Gastroesophageal sphincter (tissue), 3 donors: Measurements from ENCODE around the gene CCDC167.

Source experiments
- CTCF ChIP-seq, 4 experiments: fragments of 200-600 bp in 2 of 4; fragments of 450-650 bp in 2 of 4; sonication (generic) in 1 of 4; IDR thresholded peaks; one replicate each; pipeline ENCODE4 v1.5.1; 2017 to 2019; ENCODE audit warnings: antibody characterized with exemption in 4 of 4, mild to moderate bottlenecking in 2 of 4, moderate library complexity in 2 of 4
- EP300 ChIP-seq: sonication (generic); formaldehyde crosslinking; IDR thresholded peaks from one replicate; pipeline ENCODE4 v1.6.1; 2017; ENCODE audit warnings: antibody characterized with exemption, mild to moderate bottlenecking
- POLR2A ChIP-seq, 2 donors: fragments of 450-650 bp; IDR thresholded peaks; one replicate each; pipeline ENCODE4 v1.6.1; 2017; ENCODE audit warnings: antibody characterized with exemption in 2 of 2, mild to moderate bottlenecking in 2 of 2, moderate library complexity in 1 of 2
- POLR2AphosphoS5 ChIP-seq: sonication (generic); formaldehyde crosslinking; IDR thresholded peaks from one replicate; pipeline ENCODE4 v1.6.1; 2017; ENCODE audit warnings: antibody characterized with exemption

GRCh38 chr6:37504024-37504423, 4.3 kb upstream of the CCDC167 start:
- TF ChIP-seq CTCF (IDR thresholded peaks at IDR 0.05) (no peak), POLR2AphosphoS5 (no peak), POLR2A (IDR thresholded peaks at IDR 0.05) (no peak), EP300 (no peak)
